ENCODE measurements around the gene SFT2D2. TPM values are rescaled to one million over a fixed set of nuclear protein-coding genes. Genes with fewer than 3 reads are reported as not detected.

Gene SFT2D2
- total and polyA plus RNA-seq, 4 donors, result 5.9 to 70.3 (median 33.0) TPM

- peaks cover 0 to 2% (median 0%) of the 10 kb centered on the region in 4 donors for H3K36me3 ChIP-seq (ENCODE audit: control insufficient read depth in 4 of 4, insufficient read depth in 4 of 4, low read length in 4 of 4)
- TF ChIP-seq CTCF (IDR thresholded peaks at IDR 0.05; ENCODE audit: control extremely low read depth, extremely low read depth), result no peak
- H3K4me3 ChIP-seq, result no peak overlapping the region
- H3K4me1 ChIP-seq (ENCODE audit: control insufficient read depth in 5 of 5, insufficient read depth in 5 of 5, low read length in 5 of 5), result peaks cover 0 to 34% (median 5%) of the 10 kb centered on the region in 5 donors
- H3K27ac ChIP-seq (ENCODE audit: low read depth in 1 of 2, low read length in 1 of 2), result no peak overlapping the region
- DNase-seq, result peak in 2 of 3 donors; percentile 51 to 68
- no peaks in the 10 kb centered on the region for H3K9me3 ChIP-seq (ENCODE audit: control insufficient read depth in 4 of 4, insufficient read depth in 3 of 4, low read length in 3 of 4)
- H3K9ac ChIP-seq (ENCODE audit: insufficient read depth in 1 of 2, low read length in 2 of 2), result no peak overlapping the region
- H3K27me3 ChIP-seq (ENCODE audit: control insufficient read depth in 3 of 3, insufficient read depth in 3 of 3, low read length in 2 of 3), result no peaks in the 10 kb centered on the region
- 91 to 93% methylated on average over 8 of the region's 8 CpGs for WGBS, 2 donors
- no peak for ATAC-seq (ENCODE audit: insufficient read depth, low FRiP score)
These were observed 69.8 kb downstream of the SFT2D2 start for GRCh38 chr1:168295411-168296114.

GRCh38 chr1:168297019-168297730 lies 71.4 kb downstream of the SFT2D2 start:
- TF ChIP-seq CTCF (IDR thresholded peaks at IDR 0.05; ENCODE audit: control extremely low read depth, extremely low read depth), result no peak
- 86 to 88% methylated on average over 7 of the region's 7 CpGs for WGBS, 2 donors
- H3K27me3 ChIP-seq (ENCODE audit: control insufficient read depth in 3 of 3, insufficient read depth in 3 of 3, low read length in 2 of 3), result no peaks in the 10 kb centered on the region
- ATAC-seq (ENCODE audit: insufficient read depth, low FRiP score) (no peak), DNase-seq (no peak)
- H3K4me3 ChIP-seq, result no peak overlapping the region
- H3K27ac ChIP-seq (ENCODE audit: low read depth in 1 of 2, low read length in 1 of 2), result no peak overlapping the region
- H3K9ac ChIP-seq (ENCODE audit: insufficient read depth in 1 of 2, low read length in 2 of 2), result no peak overlapping the region
- peaks cover 0 to 2% (median 0%) of the 10 kb centered on the region in 4 donors for H3K36me3 ChIP-seq (ENCODE audit: control insufficient read depth in 4 of 4, insufficient read depth in 4 of 4, low read length in 4 of 4)
- H3K4me1 ChIP-seq (ENCODE audit: control insufficient read depth in 5 of 5, insufficient read depth in 5 of 5, low read length in 5 of 5), result peaks cover 0 to 33% (median 8%) of the 10 kb centered on the region in 5 donors
- no peaks in the 10 kb centered on the region for H3K9me3 ChIP-seq (ENCODE audit: control insufficient read depth in 4 of 4, insufficient read depth in 3 of 4, low read length in 3 of 4)

DNA sequence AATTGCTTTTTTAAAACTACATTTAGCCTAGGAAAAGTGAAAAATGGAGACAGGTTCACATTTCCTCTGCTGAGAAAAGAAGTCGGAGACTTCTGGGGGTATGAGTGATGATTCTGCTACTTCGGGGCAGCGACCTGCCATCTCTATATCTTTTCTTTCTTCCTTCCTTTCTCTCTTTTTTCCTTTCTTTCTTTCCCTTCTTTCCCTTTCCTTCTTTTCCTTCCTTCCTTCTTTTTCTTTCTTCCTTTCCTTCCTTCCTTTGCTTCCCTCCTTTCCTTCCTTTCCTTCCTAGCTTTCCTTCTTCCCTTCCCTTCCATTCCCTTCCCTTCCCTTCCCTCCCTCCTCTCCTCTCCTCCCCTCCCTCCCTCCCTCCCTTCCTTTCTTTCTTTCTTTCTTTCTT lies 72.6 kb downstream of the SFT2D2 start:
- Histone ChIP-seq H3K36me3 (ENCODE audit: control insufficient read depth in 4 of 4, insufficient read depth in 4 of 4, low read length in 4 of 4) (peaks cover 0 to 2% (median 0%) of the 10 kb centered on the region in 4 donors), H3K27ac (ENCODE audit: low read depth in 1 of 2, low read length in 1 of 2) (no peak overlapping the region), H3K4me1 (ENCODE audit: control insufficient read depth in 5 of 5, insufficient read depth in 5 of 5, low read length in 5 of 5) (peaks cover 0 to 27% (median 6%) of the 10 kb centered on the region in 5 donors), H3K27me3 (ENCODE audit: control insufficient read depth in 3 of 3, insufficient read depth in 3 of 3, low read length in 2 of 3) (no peaks in the 10 kb centered on the region), H3K9ac (ENCODE audit: insufficient read depth in 1 of 2, low read length in 2 of 2) (no peak overlapping the region), H3K4me3 (no peak overlapping the region), H3K9me3 (ENCODE audit: control insufficient read depth in 4 of 4, insufficient read depth in 3 of 4, low read length in 3 of 4) (no peaks in the 10 kb centered on the region)
- 92 to 96% methylated on average over 3 of the region's 3 CpGs for WGBS, 2 donors
- ATAC-seq (ENCODE audit: insufficient read depth, low FRiP score), result no peak
- no peak for TF ChIP-seq CTCF (IDR thresholded peaks at IDR 0.05; ENCODE audit: control extremely low read depth, extremely low read depth)
- no peak for DNase-seq
